ENCODE data around the gene DFFB. TPM values are rescaled to one million over a fixed set of nuclear protein-coding genes. Genes with fewer than 3 reads are reported as not detected.

The DFFB gene
- total RNA-seq, 1 donor: 3.6 TPM

DNA sequence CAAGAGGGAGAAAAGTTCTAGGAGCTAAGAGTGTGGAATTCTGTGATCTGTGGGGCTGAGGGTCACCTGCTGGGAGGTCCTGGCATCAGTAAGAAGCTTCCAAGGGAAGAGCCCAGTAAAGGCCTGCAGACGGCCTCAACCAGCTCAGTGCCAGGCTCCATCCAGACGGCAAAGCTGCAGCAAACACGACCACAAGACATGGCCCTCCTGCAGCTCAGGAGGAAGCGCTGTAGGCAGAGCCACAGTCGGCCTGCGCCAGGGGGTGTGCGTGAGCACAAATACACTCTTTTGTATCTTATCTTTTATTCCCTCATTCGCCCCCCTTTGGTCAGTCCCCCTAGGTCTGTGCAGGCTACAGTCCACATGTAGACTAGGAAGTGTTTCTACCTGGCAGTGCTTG lies 29.4 kb downstream of the DFFB start:
- TF ChIP-seq, protein P1, sequence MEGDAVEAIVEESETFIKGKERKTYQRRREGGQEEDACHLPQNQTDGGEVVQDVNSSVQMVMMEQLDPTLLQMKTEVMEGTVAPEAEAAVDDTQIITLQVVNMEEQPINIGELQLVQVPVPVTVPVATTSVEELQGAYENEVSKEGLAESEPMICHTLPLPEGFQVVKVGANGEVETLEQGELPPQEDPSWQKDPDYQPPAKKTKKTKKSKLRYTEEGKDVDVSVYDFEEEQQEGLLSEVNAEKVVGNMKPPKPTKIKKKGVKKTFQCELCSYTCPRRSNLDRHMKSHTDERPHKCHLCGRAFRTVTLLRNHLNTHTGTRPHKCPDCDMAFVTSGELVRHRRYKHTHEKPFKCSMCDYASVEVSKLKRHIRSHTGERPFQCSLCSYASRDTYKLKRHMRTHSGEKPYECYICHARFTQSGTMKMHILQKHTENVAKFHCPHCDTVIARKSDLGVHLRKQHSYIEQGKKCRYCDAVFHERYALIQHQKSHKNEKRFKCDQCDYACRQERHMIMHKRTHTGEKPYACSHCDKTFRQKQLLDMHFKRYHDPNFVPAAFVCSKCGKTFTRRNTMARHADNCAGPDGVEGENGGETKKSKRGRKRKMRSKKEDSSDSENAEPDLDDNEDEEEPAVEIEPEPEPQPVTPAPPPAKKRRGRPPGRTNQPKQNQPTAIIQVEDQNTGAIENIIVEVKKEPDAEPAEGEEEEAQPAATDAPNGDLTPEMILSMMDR (IDR thresholded peaks at IDR 0.05; ENCODE audit: insufficient read depth, low read length): no peak
- no peak overlapping the region for H3K4me3 ChIP-seq (ENCODE audit: low read depth, low read length)
- no peak for DNase-seq (ENCODE audit: low read depth)

DNA sequence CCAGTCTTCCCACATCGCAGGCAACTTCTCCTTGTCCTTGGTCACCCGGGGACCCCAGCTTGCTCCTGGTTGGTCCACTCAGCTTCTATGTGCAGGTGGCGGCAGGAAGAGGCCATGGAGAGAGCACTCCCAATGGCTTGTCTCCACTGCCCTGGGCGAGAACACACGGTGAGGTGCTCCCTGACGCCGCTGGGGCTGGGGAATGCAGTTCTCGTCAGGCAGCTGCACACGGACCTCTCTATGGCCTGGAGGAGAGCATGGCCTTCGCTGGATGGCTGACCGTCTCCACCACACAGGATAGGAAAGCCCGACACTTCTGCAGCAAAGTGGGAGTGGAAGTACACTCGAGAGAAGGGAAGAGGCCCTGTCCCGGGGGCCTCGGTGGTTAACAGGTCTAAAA lies 31.0 kb downstream of the DFFB start:
- H3K4me3 ChIP-seq (ENCODE audit: low read depth, low read length): no peak overlapping the region
- TF ChIP-seq, protein P1 (IDR thresholded peaks at IDR 0.05; ENCODE audit: insufficient read depth, low read length): no peak
- DNase-seq (ENCODE audit: low read depth): no peak

DNA sequence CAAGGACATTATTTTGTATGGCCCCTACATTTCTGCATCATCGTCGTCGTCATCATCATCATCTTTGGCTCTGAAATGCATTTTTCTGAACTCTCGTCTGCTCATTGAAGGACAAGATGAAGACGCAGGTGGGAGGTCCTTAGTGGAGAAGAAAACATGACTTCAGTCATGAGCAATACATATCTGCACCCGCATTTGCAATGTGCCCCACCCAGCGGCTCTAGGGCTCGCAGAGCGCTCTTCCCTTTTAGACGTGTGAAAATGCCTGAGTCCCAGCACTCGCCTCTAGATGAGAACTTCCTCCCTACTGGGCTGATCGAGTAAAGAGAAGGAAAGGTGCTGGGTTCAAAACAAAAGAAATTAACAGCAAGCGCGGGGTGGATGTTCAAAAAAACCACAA lies 32.7 kb downstream of the DFFB start:
- no peak for DNase-seq (ENCODE audit: low read depth)
- TF ChIP-seq, protein P1 (IDR thresholded peaks at IDR 0.05; ENCODE audit: insufficient read depth, low read length): no peak
- H3K4me3 ChIP-seq (ENCODE audit: low read depth, low read length): no peak overlapping the region

DNA sequence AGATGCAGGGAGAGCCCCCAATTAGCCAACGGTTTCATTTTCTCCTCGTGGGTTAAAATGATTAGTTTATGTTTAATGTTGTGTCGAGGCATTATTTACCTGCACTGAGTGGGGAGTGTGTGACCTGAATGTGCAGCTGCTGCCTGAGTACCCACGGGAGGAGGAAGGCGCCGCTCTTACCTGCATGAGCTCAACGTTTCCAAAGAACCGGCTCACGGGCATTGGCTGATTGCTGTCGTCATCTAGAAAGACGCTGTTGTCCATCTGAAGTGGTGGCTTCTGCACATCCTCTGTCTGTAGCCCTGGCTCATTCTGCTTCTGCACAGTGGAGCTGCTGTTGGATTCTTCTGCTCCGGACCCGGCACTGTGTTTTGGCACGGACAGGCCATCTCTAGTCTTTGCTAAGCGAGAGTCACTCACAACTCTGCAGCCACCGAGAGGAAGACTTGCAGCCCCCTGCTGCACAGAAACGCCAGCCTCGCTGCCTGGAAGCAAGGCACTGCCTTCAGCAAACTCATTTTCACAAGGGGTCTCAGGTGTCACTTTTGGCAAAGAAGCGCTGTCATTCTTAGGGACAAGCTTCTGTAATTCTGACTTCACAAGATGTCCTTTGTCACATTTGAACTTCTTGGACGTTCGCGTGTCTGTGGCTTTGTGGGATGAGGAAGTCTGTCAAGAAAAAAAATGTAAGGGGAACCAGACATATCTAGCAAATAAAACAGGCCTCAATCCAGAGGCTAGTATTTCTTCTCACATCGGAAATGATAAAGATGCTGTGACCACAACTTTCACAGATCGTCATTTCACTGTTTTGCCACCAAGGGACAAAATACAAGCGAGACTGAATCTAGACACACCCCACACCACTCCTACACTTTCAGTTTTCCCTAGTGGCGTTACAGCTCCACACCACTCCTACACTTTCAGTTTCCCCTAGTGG lies 33.4 kb downstream of the DFFB start:
- no peak for DNase-seq (ENCODE audit: low read depth)
- TF ChIP-seq, protein P1 (IDR thresholded peaks at IDR 0.05; ENCODE audit: insufficient read depth, low read length): no peak
- H3K4me3 ChIP-seq (ENCODE audit: low read depth, low read length): no peak overlapping the region

DNA sequence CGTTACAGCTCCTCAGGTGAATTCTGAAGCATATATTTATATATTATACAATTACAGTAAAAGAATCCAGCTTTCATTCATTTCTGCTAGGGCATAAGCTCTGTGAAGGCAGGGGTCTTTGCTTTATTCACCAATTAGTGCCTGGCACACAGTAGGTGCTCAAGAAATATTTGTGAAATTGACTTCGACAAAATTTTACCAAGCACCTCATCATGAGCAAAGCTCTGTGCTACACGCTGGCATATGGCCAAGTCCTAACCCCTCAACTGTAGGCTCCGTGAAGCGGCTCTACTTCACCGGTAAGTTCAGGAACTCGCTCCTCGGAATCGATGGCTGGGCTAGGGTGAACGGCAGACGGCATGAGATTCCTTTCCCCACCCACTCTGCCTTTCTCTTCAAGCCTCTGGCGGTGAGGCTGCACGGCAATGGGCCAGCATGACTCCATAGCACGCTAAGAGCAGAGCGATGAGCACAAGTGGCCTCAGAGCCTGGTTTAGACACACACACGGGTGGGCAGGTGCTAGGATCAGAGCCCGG lies 34.1 kb downstream of the DFFB start:
- no peak overlapping the region for H3K4me3 ChIP-seq (ENCODE audit: low read depth, low read length)
- DNase-seq (ENCODE audit: low read depth): no peak
- TF ChIP-seq, protein P1 (IDR thresholded peaks at IDR 0.05; ENCODE audit: insufficient read depth, low read length): no peak

DNA sequence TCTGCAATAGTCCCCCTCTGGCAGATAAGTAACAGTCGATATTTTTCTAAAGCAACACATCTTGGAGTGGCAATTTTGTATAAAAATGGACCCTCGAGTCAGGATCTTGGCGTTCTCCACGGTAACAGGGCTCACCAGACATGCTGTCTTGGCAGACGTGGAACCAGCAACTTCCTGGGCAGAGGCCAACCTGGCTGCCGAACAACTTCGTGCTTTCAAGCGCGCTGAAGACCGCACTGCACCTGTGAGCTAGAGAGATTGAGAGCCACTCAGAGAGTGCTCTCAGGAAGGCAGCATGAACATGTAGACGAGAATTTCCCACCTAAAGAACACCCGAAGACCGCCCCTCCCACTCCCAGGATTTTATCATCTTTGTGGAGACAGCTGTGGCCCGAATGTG lies 35.5 kb downstream of the DFFB start:
- TF ChIP-seq, protein P1 (IDR thresholded peaks at IDR 0.05; ENCODE audit: insufficient read depth, low read length): no peak
- no peak for DNase-seq (ENCODE audit: low read depth)
- no peak overlapping the region for H3K4me3 ChIP-seq (ENCODE audit: low read depth, low read length)
